ENCODE data around the gene C1QTNF6. TPM values are rescaled to one million over a fixed set of nuclear protein-coding genes. Genes with fewer than 3 reads are reported as not detected.
"Not testable (repeated sequence)": the region's sequence is repeated elsewhere in the genome, so short reads cannot be mapped to it uniquely, and the experiment has no call there.

C1QTNF6 gene
- total and polyA plus RNA-seq, 2 donors (not counting 3 experiments of a cell fraction or from before 2014, with no cell fraction given), result 20.2 to 27.6 TPM

DNA sequence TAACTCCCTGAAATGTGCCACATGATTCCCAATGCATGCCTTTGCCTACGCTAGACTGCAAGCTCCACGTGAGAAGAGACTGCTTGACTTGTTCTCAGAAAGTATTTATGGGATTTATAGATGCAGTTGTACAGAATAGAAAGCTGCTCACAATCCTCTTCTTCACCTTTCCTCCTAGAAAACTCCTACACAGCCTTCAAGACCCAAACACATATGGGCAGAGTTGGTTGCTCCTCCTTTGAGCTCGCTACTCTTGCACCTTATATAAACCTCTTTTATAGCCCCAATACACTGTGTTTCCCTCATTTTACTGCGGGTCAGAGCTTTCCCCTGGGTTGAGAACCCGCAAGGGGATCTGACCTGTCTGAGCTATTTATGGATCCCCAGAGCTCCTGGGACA is 16.4 kb downstream of the C1QTNF6 start:
- no TSS peak for BruUV-seq (replicated peaks)
- Histone ChIP-seq H3K4me2 (ENCODE audit: insufficient read depth, low read length) (no peak overlapping the region), H3K9ac (replicated peaks; ENCODE audit: extremely low read depth, insufficient read depth, low read length) (no peak overlapping the region), H3K9me1 (replicated peaks; ENCODE audit: control insufficient read depth, extremely low read depth, insufficient read depth, low read length) (no peaks in the 10 kb centered on the region), H3K4me1 (ENCODE audit: control insufficient read depth, extremely low read depth, insufficient read depth, low read length) (peaks cover 9% of the 10 kb centered on the region), H4K20me1 (replicated peaks; ENCODE audit: control insufficient read depth, extremely low read depth, insufficient read depth, low read length) (no peaks in the 10 kb centered on the region), H3K9me3 (replicated peaks; ENCODE audit: control insufficient read depth, insufficient read depth, low read length) (no peaks in the 10 kb centered on the region), H2AFZ (ENCODE audit: low read depth, low read length) (no peak overlapping the region), H3K27me3 (ENCODE audit: control insufficient read depth in 2 of 2, insufficient read depth in 2 of 2, low read length in 2 of 2) (no peaks in the 10 kb centered on the region), H3K4me3 (replicated peaks in 1 of 3; ENCODE audit: insufficient read depth in 1 of 3, low read depth in 1 of 3, low read length in 3 of 3) (no peak overlapping the region), H3K27ac (ENCODE audit: insufficient read depth, low read depth, low read length) (no peak overlapping the region), H3K36me3 (ENCODE audit: control insufficient read depth in 2 of 2, extremely low read depth in 1 of 2, insufficient read depth in 2 of 2, low read length in 2 of 2) (no peaks in the 10 kb centered on the region), H3K79me2 (ENCODE audit: control insufficient read depth, insufficient read depth, low read length) (no peaks in the 10 kb centered on the region)
- POLR2A ChIA-PET, result no interaction called here
- DNase-seq (ENCODE audit: low read depth, low spot score) (no peak), FAIRE-seq (no peak)
- CTCF ChIA-PET, result interaction anchor here (1.1 to 3.8 kb wide), 2 partner anchors 27 to 89 kb away, joined by 3 to 22 read pairs; no protein-coding TSS in a partner anchor
- TF ChIP-seq MYC (IDR thresholded peaks at IDR 0.05; ENCODE audit: low read depth, low read length), result no peak
- no peak for TF ChIP-seq POLR2AphosphoS5 (IDR thresholded peaks at IDR 0.05; ENCODE audit: insufficient read depth, low read depth, low read length)
- no peak for TF ChIP-seq EZH2 (IDR thresholded peaks at IDR 0.05; ENCODE audit: borderline replicate concordance, low read depth, low read length, severe bottlenecking)
- no peak for TF ChIP-seq FOS (IDR thresholded peaks at IDR 0.05; ENCODE audit: borderline replicate concordance, insufficient read depth, low read length)
- TF ChIP-seq JUN (IDR thresholded peaks at IDR 0.05; ENCODE audit: borderline replicate concordance, insufficient read depth, insufficient read length, low read depth), result no peak
- no peak for TF ChIP-seq GATA2 (IDR thresholded peaks at IDR 0.05; ENCODE audit: insufficient read depth, insufficient read length, low read depth, low read length)
- TF ChIP-seq, protein P1, sequence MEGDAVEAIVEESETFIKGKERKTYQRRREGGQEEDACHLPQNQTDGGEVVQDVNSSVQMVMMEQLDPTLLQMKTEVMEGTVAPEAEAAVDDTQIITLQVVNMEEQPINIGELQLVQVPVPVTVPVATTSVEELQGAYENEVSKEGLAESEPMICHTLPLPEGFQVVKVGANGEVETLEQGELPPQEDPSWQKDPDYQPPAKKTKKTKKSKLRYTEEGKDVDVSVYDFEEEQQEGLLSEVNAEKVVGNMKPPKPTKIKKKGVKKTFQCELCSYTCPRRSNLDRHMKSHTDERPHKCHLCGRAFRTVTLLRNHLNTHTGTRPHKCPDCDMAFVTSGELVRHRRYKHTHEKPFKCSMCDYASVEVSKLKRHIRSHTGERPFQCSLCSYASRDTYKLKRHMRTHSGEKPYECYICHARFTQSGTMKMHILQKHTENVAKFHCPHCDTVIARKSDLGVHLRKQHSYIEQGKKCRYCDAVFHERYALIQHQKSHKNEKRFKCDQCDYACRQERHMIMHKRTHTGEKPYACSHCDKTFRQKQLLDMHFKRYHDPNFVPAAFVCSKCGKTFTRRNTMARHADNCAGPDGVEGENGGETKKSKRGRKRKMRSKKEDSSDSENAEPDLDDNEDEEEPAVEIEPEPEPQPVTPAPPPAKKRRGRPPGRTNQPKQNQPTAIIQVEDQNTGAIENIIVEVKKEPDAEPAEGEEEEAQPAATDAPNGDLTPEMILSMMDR (IDR thresholded peaks at IDR 0.05; ENCODE audit: extremely low read depth in 1 of 2, insufficient read depth in 1 of 2, low read depth in 1 of 2, low read length in 2 of 2), result no peak
- TF ChIP-seq, protein P2, sequence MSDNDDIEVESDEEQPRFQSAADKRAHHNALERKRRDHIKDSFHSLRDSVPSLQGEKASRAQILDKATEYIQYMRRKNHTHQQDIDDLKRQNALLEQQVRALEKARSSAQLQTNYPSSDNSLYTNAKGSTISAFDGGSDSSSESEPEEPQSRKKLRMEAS (IDR thresholded peaks at IDR 0.05; ENCODE audit: insufficient read depth, insufficient read length), result no peak
- intact Hi-C loops (cut with micrococcal nuclease) (loop anchor here (2.0 kb wide), 1 partner anchor 17 kb away; the partner anchor contains the start of gene C1QTNF6), dilution Hi-C loops (cut with MboI; ENCODE audit: extremely low pct_ligation_motif_present, low sequenced_read_pairs) (no loop called here)

DNA sequence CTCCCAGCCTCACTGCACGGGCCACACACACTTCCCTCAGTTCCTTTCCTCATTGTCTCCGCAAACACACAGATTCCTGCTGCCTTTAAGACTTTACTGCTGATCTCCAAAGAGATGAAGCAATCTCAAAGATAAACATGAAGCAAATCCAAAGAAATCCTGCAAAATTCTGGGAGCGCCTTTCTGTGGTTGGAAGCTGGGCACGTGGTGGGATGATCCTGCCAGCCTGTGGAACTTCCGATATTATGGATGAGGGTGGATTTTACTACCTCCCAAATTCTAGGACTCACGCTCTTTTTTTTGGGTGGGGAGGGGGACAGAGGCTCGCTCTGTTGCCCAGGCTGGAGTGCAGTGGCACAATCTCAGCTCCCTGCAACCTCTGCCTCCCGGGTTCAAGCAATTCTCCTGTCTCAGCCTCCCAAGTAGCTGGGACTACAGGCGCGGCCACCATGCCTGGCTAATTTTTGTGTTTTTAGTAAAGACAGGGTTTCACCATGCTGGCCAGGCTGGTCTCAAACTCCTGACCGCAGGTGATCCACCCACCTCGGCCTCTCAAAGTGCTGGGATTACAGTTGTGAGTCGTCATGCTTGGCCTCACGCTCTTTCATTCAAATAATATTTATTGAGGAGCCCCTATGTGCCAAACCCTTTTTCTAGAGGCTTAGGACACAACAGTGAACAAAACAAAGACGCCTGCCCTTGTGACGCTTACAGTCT is 17.2 kb downstream of the C1QTNF6 start:
- H3K27ac ChIP-seq (ENCODE audit: insufficient read depth, low read depth, low read length); H4K20me1 ChIP-seq (replicated peaks; ENCODE audit: control insufficient read depth, extremely low read depth, insufficient read depth, low read length); H3K9me1 ChIP-seq (replicated peaks; ENCODE audit: control insufficient read depth, extremely low read depth, insufficient read depth, low read length); H3K27me3 ChIP-seq (ENCODE audit: control insufficient read depth in 2 of 2, insufficient read depth in 2 of 2, low read length in 2 of 2); H3K9me3 ChIP-seq (replicated peaks; ENCODE audit: control insufficient read depth, insufficient read depth, low read length); H3K4me3 ChIP-seq (replicated peaks in 1 of 3; ENCODE audit: insufficient read depth in 1 of 3, low read depth in 1 of 3, low read length in 3 of 3); POLR2A ChIA-PET; dilution Hi-C loops (cut with MboI; ENCODE audit: extremely low pct_ligation_motif_present, low sequenced_read_pairs); H3K4me1 ChIP-seq (ENCODE audit: control insufficient read depth, extremely low read depth, insufficient read depth, low read length); H3K36me3 ChIP-seq (ENCODE audit: control insufficient read depth in 2 of 2, extremely low read depth in 1 of 2, insufficient read depth in 2 of 2, low read length in 2 of 2); H2AFZ ChIP-seq (ENCODE audit: low read depth, low read length); DNase-seq (ENCODE audit: low read depth, low spot score); intact Hi-C loops (cut with micrococcal nuclease); FAIRE-seq; H3K79me2 ChIP-seq (ENCODE audit: control insufficient read depth, insufficient read depth, low read length); H3K9ac ChIP-seq (replicated peaks; ENCODE audit: extremely low read depth, insufficient read depth, low read length); H3K4me2 ChIP-seq (ENCODE audit: insufficient read depth, low read length); BruUV-seq (replicated peaks): not testable (repeated sequence)
- CTCF ChIA-PET, result interaction anchor here (1.1 to 3.8 kb wide), 2 partner anchors 28 to 90 kb away, joined by 3 to 22 read pairs; no protein-coding TSS in a partner anchor

Measured in endothelial cell of umbilical vein (primary cell).